Thymus (tissue), 11 donors: Measurements from ENCODE around the gene RAB4B. TPM values are rescaled to one million over a fixed set of nuclear protein-coding genes. Genes with fewer than 3 reads are reported as not detected.
A peak's percentile ranks its signal among the peaks of the same experiment; 100 is the strongest.
"Not testable (repeated sequence)": the region's sequence is repeated elsewhere in the genome, so short reads cannot be mapped to it uniquely, and the experiment has no call there.

Experiments used
- DNase-seq, 9 donors: peaks; one replicate each; pipeline ENCODE4 v3.0.0-alpha.2; 2013; ENCODE audit warnings: low spot score in 9 of 9, low read depth in 6 of 9, missing footprints in 1 of 9
- H3K27ac ChIP-seq, 2 donors: one replicate each; pipeline ENCODE4 v1.5.1; 2013; ENCODE audit warnings: control low read depth in 1 of 2, low read depth in 1 of 2, low read length in 1 of 2, mild to moderate bottlenecking in 1 of 2, moderate library complexity in 1 of 2
- H3K27me3 ChIP-seq, 2 donors: one replicate each; pipeline ENCODE4 v1.5.1; 2013; ENCODE audit warnings: low read length in 1 of 2; ENCODE audit not compliant: control insufficient read depth in 2 of 2, insufficient read depth in 1 of 2
- H3K36me3 ChIP-seq, 2 donors: one replicate each; pipeline ENCODE4 v1.5.1; 2013; ENCODE audit warnings: low read length in 1 of 2, mild to moderate bottlenecking in 1 of 2, moderate library complexity in 1 of 2; ENCODE audit not compliant: control insufficient read depth in 2 of 2, insufficient read depth in 2 of 2
- H3K4me1 ChIP-seq, 2 donors: one replicate each; pipeline ENCODE4 v1.5.1; 2013; ENCODE audit warnings: low read length in 2 of 2; ENCODE audit not compliant: control insufficient read depth in 2 of 2, insufficient read depth in 2 of 2
- H3K4me3 ChIP-seq, 2 donors: one replicate each; pipeline ENCODE4 v1.5.1; 2013; ENCODE audit warnings: low read length in 2 of 2, control low read depth in 1 of 2, mild to moderate bottlenecking in 1 of 2
- H3K9me3 ChIP-seq, 2 donors: one replicate each; pipeline ENCODE4 v1.5.1; 2013; ENCODE audit warnings: low read length in 1 of 2, mild to moderate bottlenecking in 1 of 2; ENCODE audit not compliant: control insufficient read depth in 2 of 2, insufficient read depth in 1 of 2
- WGBS: extraction: QIAGEN DNeasy Blood & Tissue Kit; methylation state at CpG from one replicate; pipeline ENCODE4 v1.1.7; 2013; 5-methylcytosine and 5-hydroxymethylcytosine counted together
- polyA plus RNA-seq: library from polyadenylated mRNA; stranded (reverse); fragments of 200-250 nt; gene quantifications from one replicate; pipeline ENCODE4 v1.2.3, GENCODE V29; 2013
- total RNA-seq: library from RNA; stranded (reverse); fragments of 120-200 nt; gene quantifications from one replicate; pipeline ENCODE4 v1.2.4, GENCODE V29; 2013
- donor health status: healthy.

The RAB4B gene
- total and polyA plus RNA-seq, 2 donors, result 24.2 to 86.7 TPM

DNA sequence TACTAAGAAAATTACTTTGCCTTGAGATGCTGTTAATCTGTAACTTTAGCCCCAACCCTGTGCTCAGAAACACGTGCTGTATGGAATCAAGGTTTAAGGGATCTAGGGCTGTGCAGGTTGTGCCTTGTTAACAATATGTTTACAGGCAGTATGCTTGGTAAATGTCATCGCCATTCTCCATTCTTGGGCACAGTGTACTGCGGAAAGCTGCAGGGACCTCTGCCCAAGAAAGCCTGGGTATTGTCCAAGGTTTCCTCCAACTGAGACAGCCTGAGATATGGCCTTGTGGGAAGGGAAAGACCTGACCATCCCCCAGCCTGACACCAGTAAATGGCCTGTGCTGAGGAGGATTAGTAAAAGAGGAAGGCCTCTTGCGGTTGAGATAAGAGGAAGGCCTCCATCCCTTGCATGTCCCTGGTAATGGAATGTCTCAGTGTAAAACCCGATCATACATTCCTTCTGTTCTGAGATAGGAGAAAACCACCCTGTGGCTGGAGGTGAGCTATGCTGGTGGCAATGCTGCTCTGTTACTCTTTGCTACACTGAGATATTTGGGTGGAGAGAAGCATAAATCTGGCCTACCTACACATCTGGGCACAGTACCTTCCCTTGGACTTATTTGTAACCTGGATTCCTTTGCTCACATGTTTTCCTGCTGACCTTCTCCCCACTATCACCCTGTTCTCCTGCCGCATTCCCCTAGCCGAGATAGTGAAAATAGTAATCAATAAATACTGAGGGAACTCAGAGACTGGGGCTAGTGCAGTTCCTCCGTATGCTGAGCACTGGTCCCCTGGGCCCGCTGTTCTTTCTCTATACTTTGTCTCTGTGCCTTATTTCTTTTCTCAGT lies 44.9 kb downstream of the RAB4B start:
- not testable (repeated sequence) for H3K4me1 ChIP-seq, DNase-seq, H3K27ac ChIP-seq, H3K4me3 ChIP-seq, H3K27me3 ChIP-seq, H3K36me3 ChIP-seq, H3K9me3 ChIP-seq
- 69% methylated on average over 9 of the region's 9 CpGs for WGBS

DNA sequence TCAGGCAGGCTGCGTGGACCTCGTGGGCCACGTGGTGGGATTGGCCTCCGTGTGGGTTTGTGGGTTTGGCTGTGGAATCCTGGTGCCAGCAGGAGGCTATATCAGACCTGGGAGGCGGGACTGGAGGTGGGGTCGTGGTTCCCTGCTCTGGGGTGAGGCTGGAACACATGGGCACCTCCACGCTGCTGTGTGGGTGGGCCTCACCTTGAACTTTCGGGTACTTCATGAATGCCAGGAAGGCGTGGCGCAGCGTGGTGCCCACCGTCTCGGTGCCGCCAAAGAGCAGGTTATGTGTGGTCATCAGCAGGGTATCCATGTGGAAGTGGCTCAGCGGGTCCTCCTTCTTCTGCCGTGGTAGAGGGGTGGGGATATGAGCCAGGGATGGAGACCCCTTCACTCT lies 46.9 kb downstream of the RAB4B start:
- not testable (repeated sequence) for H3K27me3 ChIP-seq, H3K27ac ChIP-seq, H3K4me1 ChIP-seq, H3K36me3 ChIP-seq, H3K4me3 ChIP-seq, H3K9me3 ChIP-seq, DNase-seq
- 80% methylated on average over 16 of the region's 16 CpGs for WGBS

GRCh38 chr19:40825460-40826095 lies 47.5 kb downstream of the RAB4B start:
- not testable (repeated sequence) for H3K36me3 ChIP-seq, H3K27ac ChIP-seq, DNase-seq, H3K4me1 ChIP-seq, H3K27me3 ChIP-seq, H3K4me3 ChIP-seq, H3K9me3 ChIP-seq
- over 99% methylated on average over 6 of the region's 6 CpGs for WGBS

- not testable (repeated sequence) for H3K27ac ChIP-seq, H3K4me1 ChIP-seq, H3K36me3 ChIP-seq, H3K27me3 ChIP-seq, DNase-seq, H3K9me3 ChIP-seq, H3K4me3 ChIP-seq
- over 99% methylated on average over 8 of the region's 14 CpGs for WGBS
Measured at GRCh38 chr19:40826312-40826698, 48.3 kb downstream of the RAB4B start.

- not testable (repeated sequence) for H3K9me3 ChIP-seq, H3K27ac ChIP-seq, H3K27me3 ChIP-seq, H3K4me3 ChIP-seq, H3K36me3 ChIP-seq, H3K4me1 ChIP-seq
- 72% methylated on average over 29 of the region's 29 CpGs for WGBS
- DNase-seq, result peak in 1 of 9 donors; percentile 56
Measured at GRCh38 chr19:40826699-40827385, 48.8 kb downstream of the RAB4B start.

GRCh38 chr19:40827386-40828247 lies 49.6 kb downstream of the RAB4B start:
- 97% methylated on average over 22 of the region's 22 CpGs for WGBS
- Histone ChIP-seq H3K4me3 (no peak overlapping the region), H3K4me1 (no peaks in the 10 kb centered on the region), H3K9me3 (no peaks in the 10 kb centered on the region), H3K27me3 (no peaks in the 10 kb centered on the region), H3K36me3 (peaks cover 0 to 4% of the 10 kb centered on the region in 2 donors), H3K27ac (no peak overlapping the region)
- no peak for DNase-seq

- H3K27ac ChIP-seq, result no peak overlapping the region
- no peak overlapping the region for H3K4me3 ChIP-seq
Measured at GRCh38 chr19:40829205-40829604, 51.2 kb downstream of the RAB4B start.

GRCh38 chr19:40830741-40831140 lies 52.7 kb downstream of the RAB4B start:
- WGBS, result 97% methylated on average over 16 of the region's 16 CpGs
- H3K27ac ChIP-seq, H3K27me3 ChIP-seq, H3K9me3 ChIP-seq, H3K36me3 ChIP-seq, H3K4me3 ChIP-seq, DNase-seq, H3K4me1 ChIP-seq: not testable (repeated sequence)

More at GRCh38 chr19:40829205-40829604, 51.2 kb downstream of the RAB4B start:
- no peaks in the 10 kb centered on the region for H3K9me3 ChIP-seq
- DNase-seq, result no peak
- H3K4me1 ChIP-seq, result no peaks in the 10 kb centered on the region
- peaks cover 0 to 4% of the 10 kb centered on the region in 2 donors for H3K36me3 ChIP-seq
- H3K27me3 ChIP-seq, result no peaks in the 10 kb centered on the region
